HUES64 (cell line): ENCODE data around the gene PLAC8.
"Not testable (repeated sequence)": the region's sequence is repeated elsewhere in the genome, so short reads cannot be mapped to it uniquely, and the experiment has no call there.

Experiments used
- H3K27ac ChIP-seq: 2 replicates; pipeline ENCODE4 v1.7.0; 2013; ENCODE audit warnings: low read depth, low read length, inconsistent platforms
- H3K27me3 ChIP-seq: 2 replicates; pipeline ENCODE4 v1.6.1; 2013; ENCODE audit warnings: mild to moderate bottlenecking, low read length; ENCODE audit not compliant: insufficient read depth
- H3K36me3 ChIP-seq: 2 replicates; pipeline ENCODE4 v1.6.1; 2013; ENCODE audit warnings: mild to moderate bottlenecking, low read length; ENCODE audit not compliant: insufficient read depth
- H3K4me1 ChIP-seq: 2 replicates; pipeline ENCODE4 v1.6.1; 2013; ENCODE audit warnings: mild to moderate bottlenecking, low read length, moderate library complexity; ENCODE audit not compliant: insufficient read depth
- H3K4me3 ChIP-seq: 2 replicates; pipeline ENCODE4 v1.5.1; 2013; ENCODE audit warnings: mild to moderate bottlenecking, low read length, moderate library complexity
- H3K9ac ChIP-seq: 2 replicates; pipeline ENCODE4 v1.6.1; 2013; ENCODE audit warnings: mild to moderate bottlenecking, low read depth, low read length
- H3K9me3 ChIP-seq: 2 replicates; pipeline ENCODE4 v1.6.1; 2013; ENCODE audit warnings: low read depth, low read length; ENCODE audit not compliant: insufficient read depth
- WGBS: fragments of 150-250, 120-280 bp; methylation state at CpG from one replicate; pipeline ENCODE4 v1.1.7; 2013; ENCODE audit warnings: missing lambda C conversion rate; 5-methylcytosine and 5-hydroxymethylcytosine counted together

The PLAC8 gene

GRCh38 chr4:83084956-83085355 lies 29.6 kb downstream of the PLAC8 start:
- not testable (repeated sequence) for H3K4me1 ChIP-seq, H3K4me3 ChIP-seq, H3K27me3 ChIP-seq, H3K9me3 ChIP-seq, H3K27ac ChIP-seq, H3K9ac ChIP-seq, H3K36me3 ChIP-seq
- 95% methylated on average over 11 of the region's 12 CpGs for WGBS

- Histone ChIP-seq H3K4me1 (no peaks in the 10 kb centered on the region), H3K36me3 (no peaks in the 10 kb centered on the region), H3K27ac (no peak overlapping the region), H3K4me3 (no peak overlapping the region), H3K9ac (no peak overlapping the region), H3K9me3 (no peaks in the 10 kb centered on the region), H3K27me3 (no peaks in the 10 kb centered on the region)
- 90% methylated on average over 10 of the region's 11 CpGs for WGBS
These were observed 30.5 kb downstream of the PLAC8 start for GRCh38 chr4:83083925-83084475.

- WGBS, result 94% methylated on average over 4 of the region's 4 CpGs
- H3K27me3 ChIP-seq, result no peaks in the 10 kb centered on the region
- no peak overlapping the region for H3K27ac ChIP-seq
These were observed 31.8 kb downstream of the PLAC8 start for GRCh38 chr4:83082777-83083176.

DNA sequence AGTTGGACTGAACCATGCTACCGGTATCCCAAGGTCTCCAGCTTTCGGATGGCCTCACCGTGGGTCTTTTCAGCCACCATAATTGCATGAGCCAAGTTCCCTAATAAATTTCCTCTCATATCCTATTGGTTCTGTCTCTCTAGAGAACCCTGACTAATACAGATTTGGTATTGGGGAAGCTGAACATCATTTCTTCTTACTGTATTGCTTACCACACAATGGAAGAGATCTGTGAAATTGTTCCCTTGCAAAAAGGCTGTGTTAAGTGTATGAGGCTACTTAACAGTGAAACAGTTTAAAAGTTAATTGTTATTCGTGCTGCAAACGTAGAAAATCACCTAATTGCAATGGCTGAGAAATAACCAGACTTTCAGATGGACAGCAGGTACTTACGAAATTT lies 34.0 kb downstream of the PLAC8 start:
- H3K4me3 ChIP-seq, result no peak overlapping the region
- 87% methylated on average over 6 of the region's 6 CpGs for WGBS
- H3K36me3 ChIP-seq, result peaks cover 10% of the 10 kb centered on the region
- H3K27ac ChIP-seq, result no peak overlapping the region
- H3K9me3 ChIP-seq, result no peaks in the 10 kb centered on the region
- no peaks in the 10 kb centered on the region for H3K4me1 ChIP-seq
- H3K9ac ChIP-seq, result no peak overlapping the region
- no peaks in the 10 kb centered on the region for H3K27me3 ChIP-seq

More at GRCh38 chr4:83082777-83083176, 31.8 kb downstream of the PLAC8 start:
- no peaks in the 10 kb centered on the region for H3K4me1 ChIP-seq
- H3K9ac ChIP-seq, result no peak overlapping the region
- no peaks in the 10 kb centered on the region for H3K36me3 ChIP-seq
- no peak overlapping the region for H3K4me3 ChIP-seq
- H3K9me3 ChIP-seq, result no peaks in the 10 kb centered on the region

DNA sequence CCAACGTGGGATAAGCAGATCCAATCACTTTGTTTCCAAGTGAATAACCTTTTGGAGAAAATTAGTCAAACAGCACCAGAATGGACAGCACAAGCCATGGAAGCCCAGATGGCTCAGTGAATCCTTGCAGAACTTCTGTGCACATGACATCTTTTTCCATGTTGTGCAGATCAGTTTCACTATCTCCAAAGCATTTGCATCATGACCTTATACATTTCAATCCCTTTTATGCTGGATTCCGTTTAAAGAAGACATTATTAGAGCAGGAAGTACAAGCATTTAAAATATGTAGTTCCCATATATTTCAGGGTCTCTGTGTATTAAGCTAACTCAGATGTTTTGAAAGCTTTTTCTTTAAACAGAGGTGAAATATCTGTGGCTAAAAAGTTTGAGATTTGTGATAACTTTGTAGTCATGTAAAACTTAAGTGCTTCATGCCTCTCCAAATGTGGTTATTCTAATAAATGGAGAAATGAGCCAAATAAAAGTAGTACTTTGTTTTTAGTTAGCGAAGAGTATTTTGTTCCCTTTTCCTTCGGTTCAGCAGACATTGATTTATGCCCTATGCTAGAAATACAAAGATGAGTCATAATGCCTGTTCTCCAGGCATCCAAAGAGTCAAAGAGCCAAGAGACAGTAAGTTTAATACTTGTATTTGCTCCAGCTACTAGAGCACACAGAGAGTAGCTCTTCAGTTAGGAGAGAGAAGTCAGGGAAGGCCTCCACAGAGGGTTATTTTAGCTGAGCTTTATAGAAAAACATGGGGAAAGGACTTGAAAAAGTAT lies 39.0 kb downstream of the PLAC8 start:
- Histone ChIP-seq H3K36me3 (peaks cover 21% of the 10 kb centered on the region), H3K4me1 (no peaks in the 10 kb centered on the region), H3K27ac (no peak overlapping the region), H3K9me3 (no peaks in the 10 kb centered on the region), H3K4me3 (no peak overlapping the region), H3K9ac (no peak overlapping the region), H3K27me3 (no peaks in the 10 kb centered on the region)
- WGBS, result 92% methylated on average over 3 of the region's 4 CpGs

GRCh38 chr4:83074783-83075182 lies 39.7 kb downstream of the PLAC8 start:
- H3K36me3 ChIP-seq, result peaks cover 29% of the 10 kb centered on the region
- H3K27ac ChIP-seq, H3K4me1 ChIP-seq, H3K9ac ChIP-seq, H3K9me3 ChIP-seq, H3K4me3 ChIP-seq, H3K27me3 ChIP-seq: not testable (repeated sequence)
- WGBS, result 95% methylated on average over 7 of the region's 7 CpGs

- H3K4me3 ChIP-seq, result no peak overlapping the region
- no peaks in the 10 kb centered on the region for H3K9me3 ChIP-seq
- no peak overlapping the region for H3K9ac ChIP-seq
- no peak overlapping the region for H3K27ac ChIP-seq
- 84% methylated on average over 6 of the region's 10 CpGs for WGBS
- peaks cover 32% of the 10 kb centered on the region for H3K36me3 ChIP-seq
- no peaks in the 10 kb centered on the region for H3K27me3 ChIP-seq
- H3K4me1 ChIP-seq, result no peaks in the 10 kb centered on the region
These were observed 40.3 kb downstream of the PLAC8 start for GRCh38 chr4:83074086-83074704.

GRCh38 chr4:83071116-83071515 lies 43.4 kb downstream of the PLAC8 start:
- H3K4me1 ChIP-seq, result no peaks in the 10 kb centered on the region
- H3K36me3 ChIP-seq, result peaks cover 56% of the 10 kb centered on the region
- no peak overlapping the region for H3K27ac ChIP-seq
- H3K9ac ChIP-seq, result no peak overlapping the region
- H3K27me3 ChIP-seq, result no peaks in the 10 kb centered on the region
- H3K9me3 ChIP-seq, result no peaks in the 10 kb centered on the region
- H3K4me3 ChIP-seq, result no peak overlapping the region
- 94% methylated on average over 1 of the region's 1 CpG for WGBS

DNA sequence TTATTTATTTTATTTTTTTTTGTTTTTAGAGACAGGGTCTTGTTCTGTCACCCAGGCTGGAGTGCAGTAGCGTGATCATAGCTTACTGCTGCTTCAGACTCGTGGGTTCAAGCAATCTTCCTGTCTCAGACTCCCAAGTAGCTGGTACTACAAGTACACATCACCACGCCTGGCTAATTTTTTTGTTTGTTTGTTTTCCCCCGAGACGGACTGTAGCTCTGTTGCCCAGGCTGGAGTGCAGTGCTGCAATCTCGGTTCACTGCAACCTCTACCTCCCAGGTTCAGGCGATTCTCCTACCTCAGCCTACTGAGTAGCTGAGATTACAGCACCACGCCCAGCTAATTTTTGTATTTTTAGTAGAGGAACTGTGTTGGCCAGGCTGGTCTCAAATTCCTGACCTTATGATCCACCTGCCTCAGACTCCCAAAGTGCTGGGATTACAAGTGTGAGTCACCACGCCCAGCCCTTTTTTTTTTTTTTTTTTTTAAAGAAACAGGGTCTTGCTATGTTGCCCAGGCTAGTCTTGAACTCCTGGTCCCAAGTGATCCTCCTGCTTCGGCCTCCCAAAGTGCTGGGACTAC lies 47.4 kb downstream of the PLAC8 start:
- 95% methylated on average over 10 of the region's 10 CpGs for WGBS
- Histone ChIP-seq H3K27me3 (no peaks in the 10 kb centered on the region), H3K36me3 (peaks cover 76% of the 10 kb centered on the region), H3K9ac (no peak overlapping the region), H3K9me3 (no peaks in the 10 kb centered on the region), H3K4me3 (no peak overlapping the region), H3K4me1 (no peaks in the 10 kb centered on the region), H3K27ac (no peak overlapping the region)

DNA sequence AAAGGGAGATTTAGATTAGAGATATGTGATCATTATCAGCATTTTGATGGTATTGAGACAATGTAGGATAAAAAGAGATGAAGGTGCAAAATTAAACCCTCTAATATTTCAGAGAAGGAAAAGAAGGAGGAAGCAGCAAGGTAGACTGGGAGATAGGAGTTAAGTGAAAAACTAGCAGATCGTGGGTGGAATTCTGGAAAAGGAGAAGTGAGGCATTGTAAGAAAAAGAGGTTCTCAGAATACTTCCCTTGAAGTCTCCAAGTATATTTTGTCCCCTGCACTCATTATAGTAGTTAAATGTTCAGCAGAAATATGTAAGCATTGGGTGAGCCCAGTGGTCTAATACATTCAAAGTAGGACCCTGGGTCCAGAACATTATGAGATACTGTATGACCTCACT lies 49.3 kb downstream of the PLAC8 start:
- Histone ChIP-seq H3K9ac (no peak overlapping the region), H3K36me3 (peaks cover 75% of the 10 kb centered on the region), H3K27ac (no peak overlapping the region), H3K27me3 (no peaks in the 10 kb centered on the region), H3K9me3 (no peaks in the 10 kb centered on the region), H3K4me1 (no peaks in the 10 kb centered on the region), H3K4me3 (no peak overlapping the region)
- 89% methylated on average over 1 of the region's 1 CpG for WGBS

GRCh38 chr4:83062739-83063138 lies 51.8 kb downstream of the PLAC8 start:
- H3K9me3 ChIP-seq, result no peaks in the 10 kb centered on the region
- H3K36me3 ChIP-seq, result peaks cover 71% of the 10 kb centered on the region
- H3K27ac ChIP-seq, result no peak overlapping the region
- H3K9ac ChIP-seq, result no peak overlapping the region
- H3K27me3 ChIP-seq, result no peaks in the 10 kb centered on the region
- WGBS, result 98% methylated on average over 4 of the region's 4 CpGs
- H3K4me3 ChIP-seq, result no peak overlapping the region
- H3K4me1 ChIP-seq, result no peaks in the 10 kb centered on the region
